Thymus (tissue), 14 donors: ENCODE data around the gene ASXL1. TPM values are rescaled to one million over a fixed set of nuclear protein-coding genes. Genes with fewer than 3 reads are reported as not detected.

Experiments
- DNase-seq, 9 donors: peaks; one replicate each; pipeline ENCODE4 v3.0.0-alpha.2; 2013; ENCODE audit warnings: low spot score in 9 of 9, low read depth in 6 of 9, missing footprints in 1 of 9
- H3K27ac ChIP-seq, 2 donors: one replicate each; pipeline ENCODE4 v1.5.1; 2013; ENCODE audit warnings: control low read depth in 1 of 2, low read depth in 1 of 2, low read length in 1 of 2, mild to moderate bottlenecking in 1 of 2, moderate library complexity in 1 of 2
- H3K27me3 ChIP-seq, 2 donors: one replicate each; pipeline ENCODE4 v1.5.1; 2013; ENCODE audit warnings: low read length in 1 of 2; ENCODE audit not compliant: control insufficient read depth in 2 of 2, insufficient read depth in 1 of 2
- H3K36me3 ChIP-seq, 2 donors: one replicate each; pipeline ENCODE4 v1.5.1; 2013; ENCODE audit warnings: low read length in 1 of 2, mild to moderate bottlenecking in 1 of 2, moderate library complexity in 1 of 2; ENCODE audit not compliant: control insufficient read depth in 2 of 2, insufficient read depth in 2 of 2
- H3K4me1 ChIP-seq, 2 donors: one replicate each; pipeline ENCODE4 v1.5.1; 2013; ENCODE audit warnings: low read length in 2 of 2; ENCODE audit not compliant: control insufficient read depth in 2 of 2, insufficient read depth in 2 of 2
- H3K4me3 ChIP-seq, 2 donors: one replicate each; pipeline ENCODE4 v1.5.1; 2013; ENCODE audit warnings: low read length in 2 of 2, control low read depth in 1 of 2, mild to moderate bottlenecking in 1 of 2
- H3K9me3 ChIP-seq, 2 donors: one replicate each; pipeline ENCODE4 v1.5.1; 2013; ENCODE audit warnings: low read length in 1 of 2, mild to moderate bottlenecking in 1 of 2; ENCODE audit not compliant: control insufficient read depth in 2 of 2, insufficient read depth in 1 of 2
- WGBS: extraction: QIAGEN DNeasy Blood & Tissue Kit; methylation state at CpG from one replicate; pipeline ENCODE4 v1.1.7; 2013; 5-methylcytosine and 5-hydroxymethylcytosine counted together
- long read RNA-seq, 10 donors: transcript quantifications; one replicate each; lab custom pipeline, GENCODE V29; 2026
- polyA plus RNA-seq: library from polyadenylated mRNA; stranded (reverse); fragments of 200-250 nt; gene quantifications from one replicate; pipeline ENCODE4 v1.2.3, GENCODE V29; 2013
- total RNA-seq: library from RNA; stranded (reverse); fragments of 120-200 nt; gene quantifications from one replicate; pipeline ENCODE4 v1.2.4, GENCODE V29; 2013
- donor health status: healthy.

ASXL1 gene
- total RNA-seq = 34.8 TPM
- polyA plus RNA-seq = 40.0 TPM
- long read RNA-seq, donor 1 = 0 reads
- long read RNA-seq, donor 2, full-length matches to known transcripts = 3 of 3 reads
- long read RNA-seq, donor 2, partial matches to known transcripts = 0 of 3 reads
- long read RNA-seq, donor 2, other reads (novel, unspliced or antisense) = 0 of 3 reads
- long read RNA-seq, donor 3, full-length matches to known transcripts = 1 of 1 reads
- long read RNA-seq, donor 3, partial matches to known transcripts = 0 of 1 reads
- long read RNA-seq, donor 3, other reads (novel, unspliced or antisense) = 0 of 1 reads
- long read RNA-seq, donor 4 = 0 reads
- long read RNA-seq, donor 5, full-length matches to known transcripts = 3 of 3 reads
- long read RNA-seq, donor 5, partial matches to known transcripts = 0 of 3 reads
- long read RNA-seq, donor 5, other reads (novel, unspliced or antisense) = 0 of 3 reads
- long read RNA-seq, donor 6, full-length matches to known transcripts = 7 of 7 reads
- long read RNA-seq, donor 6, partial matches to known transcripts = 0 of 7 reads
- long read RNA-seq, donor 6, other reads (novel, unspliced or antisense) = 0 of 7 reads
- long read RNA-seq, donor 7, partial matches to known transcripts = 0 of 1 reads
- long read RNA-seq, donor 7, other reads (novel, unspliced or antisense) = 0 of 1 reads
- long read RNA-seq, donor 8, partial matches to known transcripts = 0 of 1 reads
- long read RNA-seq, donor 8, other reads (novel, unspliced or antisense) = 0 of 1 reads
- long read RNA-seq, donor 9, full-length matches to known transcripts = 1 of 1 reads
- long read RNA-seq, donor 9, partial matches to known transcripts = 0 of 1 reads
- long read RNA-seq, donor 9, other reads (novel, unspliced or antisense) = 0 of 1 reads
- long read RNA-seq, donor 10 = 0 reads

DNA sequence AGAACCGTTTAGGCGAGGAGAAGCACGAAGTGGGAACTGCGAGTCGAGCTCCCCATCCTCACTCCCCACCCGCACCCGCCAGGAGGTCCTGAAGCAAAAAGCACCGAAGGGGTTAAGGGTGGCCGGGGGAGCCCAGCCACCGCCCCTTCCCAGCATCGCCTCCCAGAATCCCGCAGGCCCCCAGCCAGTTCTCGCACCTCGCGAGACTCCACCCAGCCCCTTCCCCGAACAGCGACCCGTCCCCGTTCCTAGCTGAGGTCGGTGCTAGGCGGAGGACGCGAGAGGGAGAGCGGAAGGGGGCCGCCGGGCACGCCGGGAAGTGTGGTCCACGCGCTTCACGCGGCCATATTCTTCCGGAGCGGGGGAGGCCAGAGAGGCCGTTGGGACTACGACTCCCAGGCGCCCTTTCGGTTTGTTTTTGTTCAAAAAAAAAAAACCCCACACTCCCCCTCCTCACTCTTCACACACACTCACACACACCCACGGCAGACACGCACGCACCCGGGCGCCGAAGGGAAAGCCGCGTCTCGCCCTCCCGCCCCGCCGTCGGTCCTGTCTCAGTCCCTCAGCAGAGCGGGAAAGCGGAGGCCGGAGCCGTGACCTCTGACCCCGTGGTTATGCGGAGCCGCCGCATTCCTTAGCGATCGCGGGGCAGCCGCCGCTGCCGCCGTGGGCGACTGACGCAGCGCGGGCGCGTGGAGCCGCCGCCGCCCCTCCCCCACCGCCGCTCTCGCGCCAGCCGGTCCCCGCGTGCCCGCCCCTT lies at the start of gene ASXL1:
ASXL1 (plus strand) TSS at position 463 of the 763 bp plus-strand sequence. CDS start 445 bp downstream, outside the sequence.
- Histone ChIP-seq H3K9me3 (no peaks in the 10 kb centered on the region), H3K4me3 (peak within 1 kb of the TSS; percentile 87 to 91), H3K27ac (peak within 1 kb of the TSS; percentile 99 to 100), H3K27me3 (no peaks in the 10 kb centered on the region), H3K4me1 (peaks cover 22% of the 10 kb centered on the region in 2 donors), H3K36me3 (no peaks in the 10 kb centered on the region)
- peak; percentile 91 to 99 (median 96) for DNase-seq
- WGBS = under 1% methylated on average over 83 of the region's 83 CpGs

DNA sequence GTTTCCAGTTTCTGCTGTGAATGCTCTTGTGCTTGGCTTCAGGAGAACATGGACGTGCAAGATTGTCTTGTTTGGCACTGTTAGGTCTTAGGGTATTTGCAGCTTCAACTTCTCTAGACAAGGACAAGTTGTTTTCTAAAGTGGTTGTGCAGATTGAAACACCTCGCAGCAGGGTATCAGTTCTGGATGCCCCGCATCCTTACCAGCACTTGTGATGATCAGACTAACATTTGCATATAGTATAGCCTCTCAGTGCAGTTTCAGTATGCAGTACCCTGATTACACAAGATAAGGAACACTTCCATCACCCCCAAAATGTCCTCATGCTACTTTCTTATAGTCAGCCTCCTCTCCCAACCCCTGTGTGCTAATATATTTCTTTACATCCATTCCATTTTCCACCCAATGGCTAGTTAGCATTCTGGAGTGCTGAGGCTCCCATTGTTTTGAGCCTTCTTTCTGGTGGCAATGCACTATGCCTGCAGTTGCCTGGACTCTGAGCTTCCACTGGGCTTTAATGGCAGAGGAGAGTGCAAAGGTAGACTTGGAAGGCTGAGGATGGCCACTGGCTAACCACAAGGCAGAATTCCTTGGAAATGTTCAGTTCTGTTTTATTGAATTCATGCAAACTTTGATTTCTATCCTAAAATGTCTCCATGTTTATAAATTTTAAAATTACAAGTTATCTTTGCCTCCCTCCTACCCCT lies 45.3 kb upstream of the ASXL1 start:
- 63% methylated on average over 3 of the region's 3 CpGs for WGBS
- H3K27me3 ChIP-seq = no peaks in the 10 kb centered on the region
- no peaks in the 10 kb centered on the region for H3K9me3 ChIP-seq
- H3K4me3 ChIP-seq = no peak overlapping the region
- H3K36me3 ChIP-seq = peaks cover 30 to 36% of the 10 kb centered on the region in 2 donors
- no peaks in the 10 kb centered on the region for H3K4me1 ChIP-seq
- no peak overlapping the region for H3K27ac ChIP-seq
- DNase-seq = no peak

DNA sequence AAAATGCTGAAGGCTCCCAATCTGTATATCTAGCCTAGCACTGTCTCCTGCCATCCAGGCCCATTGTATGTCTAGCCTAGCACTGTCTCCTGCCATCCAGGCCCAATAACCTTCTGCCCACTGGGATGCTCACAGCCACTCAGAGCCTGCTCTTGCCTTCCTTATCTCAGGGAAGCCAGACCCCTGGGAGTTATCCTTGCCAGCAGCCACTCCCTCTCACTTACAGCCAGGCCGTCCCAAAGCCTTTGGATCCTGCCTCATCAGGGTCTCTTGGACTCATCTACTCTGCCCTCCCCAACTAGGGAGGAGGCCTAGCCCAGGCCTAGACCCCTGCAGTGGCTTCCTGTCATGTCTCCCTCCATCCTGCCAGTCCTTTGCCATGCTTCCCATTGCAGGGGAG lies 43.4 kb upstream of the ASXL1 start:
- no peak overlapping the region for H3K4me3 ChIP-seq
- no peak for DNase-seq
- 97% methylated on average over 1 of the region's 1 CpG for whole genome bisulfite sequencing
- peaks cover 27 to 38% of the 10 kb centered on the region in 2 donors for H3K36me3 ChIP-seq
- no peaks in the 10 kb centered on the region for H3K9me3 ChIP-seq
- H3K4me1 ChIP-seq = no peaks in the 10 kb centered on the region
- H3K27ac ChIP-seq = no peak overlapping the region
- no peaks in the 10 kb centered on the region for H3K27me3 ChIP-seq

DNA sequence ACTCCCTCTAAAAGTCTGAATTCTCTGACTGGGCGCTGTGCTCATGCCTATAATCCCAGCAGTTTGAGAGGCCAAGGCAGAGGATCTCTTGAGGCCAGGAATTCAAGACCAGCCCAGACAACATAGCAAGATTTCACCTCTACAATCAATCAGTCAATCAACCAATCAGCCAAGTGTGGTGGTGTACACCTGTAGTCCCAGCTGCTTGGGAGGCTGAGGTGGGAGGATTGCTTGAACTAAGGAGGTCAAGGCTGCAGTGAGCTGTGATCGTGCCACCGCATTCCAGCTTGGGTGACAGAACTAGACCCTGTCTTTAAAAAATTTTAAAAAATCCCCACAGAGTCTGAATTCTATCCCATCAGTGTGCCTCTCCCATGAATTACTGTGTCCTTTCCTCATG lies 42.7 kb upstream of the ASXL1 start:
- 98% methylated on average over 3 of the region's 3 CpGs for WGBS
- Histone ChIP-seq H3K4me3 (no peak overlapping the region), H3K27ac (no peak overlapping the region), H3K27me3 (no peaks in the 10 kb centered on the region), H3K9me3 (no peaks in the 10 kb centered on the region), H3K4me1 (no peaks in the 10 kb centered on the region), H3K36me3 (peaks cover 21 to 32% of the 10 kb centered on the region in 2 donors)
- DNase-seq = no peak

DNA sequence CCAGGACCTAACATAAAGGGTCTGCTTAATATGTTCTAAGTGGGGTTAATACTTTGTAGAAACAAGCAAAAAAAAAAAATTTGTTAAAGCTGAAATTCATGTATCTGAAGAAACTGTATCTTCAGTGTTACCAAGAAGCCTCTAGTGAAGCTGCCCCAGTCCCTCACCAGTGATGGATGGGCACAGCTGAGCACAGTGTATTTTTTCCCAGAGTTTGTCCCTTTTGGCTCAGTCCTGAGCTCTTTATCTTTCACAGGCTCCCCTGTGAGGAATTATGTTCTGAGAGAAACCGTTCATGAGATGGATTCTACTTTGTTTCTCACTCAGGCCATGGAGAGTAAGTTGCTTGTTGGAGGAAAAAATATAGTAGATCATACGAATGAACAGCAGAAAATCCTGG lies 42.2 kb upstream of the ASXL1 start:
- no peak overlapping the region for H3K27ac ChIP-seq
- no peaks in the 10 kb centered on the region for H3K4me1 ChIP-seq
- H3K36me3 ChIP-seq = peaks cover 16 to 29% of the 10 kb centered on the region in 2 donors
- H3K27me3 ChIP-seq = no peaks in the 10 kb centered on the region
- WGBS = 98% methylated on average over 2 of the region's 2 CpGs
- no peaks in the 10 kb centered on the region for H3K9me3 ChIP-seq
- H3K4me3 ChIP-seq = no peak overlapping the region
- DNase-seq = no peak

DNA sequence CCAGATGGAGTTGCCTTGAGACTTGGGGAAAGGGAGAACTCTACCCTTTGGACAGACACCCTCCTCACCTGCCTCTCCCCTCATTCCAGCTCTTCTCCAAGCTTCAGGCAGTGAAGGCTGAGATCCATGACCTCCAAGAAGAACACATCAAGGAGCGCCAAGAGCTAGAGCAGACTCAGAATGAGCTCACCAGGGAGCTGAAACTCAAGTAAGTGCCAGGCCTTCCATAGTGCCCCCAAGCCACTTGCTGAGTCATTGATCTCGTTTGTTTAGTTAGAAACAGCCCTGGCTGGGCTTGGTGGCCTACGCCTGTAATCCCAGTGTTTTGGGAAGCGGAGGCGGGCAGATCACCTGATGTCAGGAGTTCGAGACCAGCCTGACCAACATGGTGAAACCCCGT lies 41.5 kb upstream of the ASXL1 start:
- no peaks in the 10 kb centered on the region for H3K4me1 ChIP-seq
- peaks cover 16 to 26% of the 10 kb centered on the region in 2 donors for H3K36me3 ChIP-seq
- no peak overlapping the region for H3K27ac ChIP-seq
- H3K4me3 ChIP-seq = no peak overlapping the region
- DNase-seq = no peak
- H3K9me3 ChIP-seq = no peaks in the 10 kb centered on the region
- H3K27me3 ChIP-seq = no peaks in the 10 kb centered on the region
- 90% methylated on average over 7 of the region's 7 CpGs for WGBS

DNA sequence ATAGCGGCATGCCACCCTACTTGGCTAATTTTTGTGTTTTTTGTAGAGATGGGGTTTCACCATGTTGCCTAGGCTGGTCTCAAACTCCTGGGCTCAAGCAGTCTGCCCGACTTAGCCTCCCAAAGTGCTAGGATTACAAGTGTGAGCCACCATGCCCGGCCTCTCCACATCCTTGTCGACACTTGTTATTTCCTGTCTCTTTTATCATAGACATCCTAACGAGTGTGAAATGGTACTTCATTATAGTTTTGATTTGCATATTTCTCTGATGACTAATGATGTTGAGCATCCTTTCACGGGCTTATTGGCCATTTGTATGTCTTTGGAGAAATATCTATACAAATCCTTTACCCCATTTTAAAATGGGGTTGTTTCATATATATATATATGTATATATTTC lies 39.0 kb upstream of the ASXL1 start:
- DNase-seq = no peak
- no peaks in the 10 kb centered on the region for H3K27me3 ChIP-seq
- no peak overlapping the region for H3K27ac ChIP-seq
- no peaks in the 10 kb centered on the region for H3K4me1 ChIP-seq
- no peak overlapping the region for H3K4me3 ChIP-seq
- 97% methylated on average over 6 of the region's 6 CpGs for WGBS
- H3K9me3 ChIP-seq = no peaks in the 10 kb centered on the region
- peaks cover 11 to 22% of the 10 kb centered on the region in 2 donors for H3K36me3 ChIP-seq

DNA sequence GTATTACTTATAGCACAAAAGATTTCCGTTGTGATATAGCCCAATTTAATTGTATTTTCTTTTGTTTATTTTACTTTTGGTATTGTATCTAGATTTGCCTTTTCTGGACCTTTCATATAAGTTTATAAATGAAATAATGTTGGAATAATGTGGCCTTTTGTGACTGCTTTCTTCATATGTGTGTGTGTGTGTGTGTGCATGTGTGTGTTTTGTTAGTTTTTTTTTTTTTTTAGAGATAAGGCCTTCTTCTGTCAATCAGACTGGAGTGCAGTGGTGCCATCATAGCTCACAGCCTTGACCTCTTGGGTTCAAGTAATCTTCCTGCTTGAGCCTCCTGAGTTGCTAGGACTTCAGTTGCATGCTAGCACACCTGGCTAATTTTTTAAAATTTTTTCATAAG lies 37.8 kb upstream of the ASXL1 start:
- no peak overlapping the region for H3K4me3 ChIP-seq
- peaks cover 11 to 24% of the 10 kb centered on the region in 2 donors for H3K36me3 ChIP-seq
- WGBS = 100% methylated on average over 1 of the region's 1 CpG
- H3K9me3 ChIP-seq = no peaks in the 10 kb centered on the region
- no peaks in the 10 kb centered on the region for H3K27me3 ChIP-seq
- no peak for DNase-seq
- H3K4me1 ChIP-seq = no peaks in the 10 kb centered on the region
- no peak overlapping the region for H3K27ac ChIP-seq
